ENCODE data around the gene TRMT11. TPM values are rescaled to one million over a fixed set of nuclear protein-coding genes. Genes with fewer than 3 reads are reported as not detected.

Gene TRMT11
- total and polyA plus RNA-seq, 2 of the 13 experiments (the other 11 are each of a cell fraction or from before 2014, with no cell fraction given) = 42.2 to 81.9 TPM

- TF ChIP-seq ZNF609 (CRISPR knock-in tag; IDR thresholded peaks at IDR 0.05; ENCODE audit: borderline replicate concordance) = no peak
- TF ChIP-seq DPF2 (CRISPR knock-in tag; IDR thresholded peaks at IDR 0.05; ENCODE audit: borderline replicate concordance, low read depth) = no peak
- TF ChIP-seq ZBTB38 (CRISPR knock-in tag; IDR thresholded peaks at IDR 0.05) = peak; percentile 11; the same call in 1 of the 2 replicates
- no peak for TF ChIP-seq ZNF225 (CRISPR knock-in tag; IDR thresholded peaks at IDR 0.05)
- TF ChIP-seq ZNF569 (CRISPR knock-in tag; IDR thresholded peaks at IDR 0.05; ENCODE audit: borderline replicate concordance) = no peak
- TF ChIP-seq ZNF263 (CRISPR knock-in tag; IDR thresholded peaks at IDR 0.05) = 0 out of 2 replicates have a peak, but pooled peaks have one; percentile 13
- 0 out of 2 replicates have a peak, but pooled peaks have one; percentile 17 for TF ChIP-seq ZNF691 (CRISPR knock-in tag; IDR thresholded peaks at IDR 0.05; ENCODE audit: borderline replicate concordance, low read depth)
- no peak for TF ChIP-seq ZHX2 (IDR thresholded peaks at IDR 0.05; ENCODE audit: low read depth)
- TF ChIP-seq ZHX2 (CRISPR knock-in tag; IDR thresholded peaks at IDR 0.05; ENCODE audit: borderline replicate concordance) = no peak
Observed at GRCh38 chr6:125952764-125953501, 33.4 kb upstream of the TRMT11 start (continued).

Data from HepG2 (cell line).